Measurements from ENCODE around the gene C1QTNF3.

Gene C1QTNF3

GRCh38 chr5:34035756-34036155, 7.3 kb downstream of the C1QTNF3 start:
- no peaks in the 10 kb centered on the region for H3F3A ChIP-seq (ENCODE audit: insufficient read depth)
- H3K36me3 ChIP-seq (ENCODE audit: low read length), result no peaks in the 10 kb centered on the region
- H2AFZ ChIP-seq (ENCODE audit: low read depth, low read length, severe bottlenecking), result no peak overlapping the region
- H3K4me2 ChIP-seq (ENCODE audit: low read depth, low read length, poor library complexity, severe bottlenecking), result no peak overlapping the region
- H3K9me2 ChIP-seq (replicated peaks; ENCODE audit: insufficient read depth, low read length), result no peaks in the 10 kb centered on the region
- no peak overlapping the region for H3K4me3 ChIP-seq (ENCODE audit: insufficient read depth, low read length, poor library complexity, severe bottlenecking)
- H3K79me2 ChIP-seq (ENCODE audit: insufficient read depth, low read length), result no peaks in the 10 kb centered on the region
- no peak overlapping the region for H3K27ac ChIP-seq (ENCODE audit: low read depth, low read length)
- no peak overlapping the region for H3K9ac ChIP-seq (ENCODE audit: low read length)
- no peaks in the 10 kb centered on the region for H3K9me3 ChIP-seq (ENCODE audit: insufficient read depth, low read length)
- no peaks in the 10 kb centered on the region for H4K20me1 ChIP-seq (ENCODE audit: low read depth, low read length)
- H3K27me3 ChIP-seq (ENCODE audit: low read length), result no peaks in the 10 kb centered on the region
- TF ChIP-seq EZH2phosphoT487 (conservative IDR thresholded peaks at IDR 0.05; ENCODE audit: low read length), result no peak
- TF ChIP-seq, protein P1, sequence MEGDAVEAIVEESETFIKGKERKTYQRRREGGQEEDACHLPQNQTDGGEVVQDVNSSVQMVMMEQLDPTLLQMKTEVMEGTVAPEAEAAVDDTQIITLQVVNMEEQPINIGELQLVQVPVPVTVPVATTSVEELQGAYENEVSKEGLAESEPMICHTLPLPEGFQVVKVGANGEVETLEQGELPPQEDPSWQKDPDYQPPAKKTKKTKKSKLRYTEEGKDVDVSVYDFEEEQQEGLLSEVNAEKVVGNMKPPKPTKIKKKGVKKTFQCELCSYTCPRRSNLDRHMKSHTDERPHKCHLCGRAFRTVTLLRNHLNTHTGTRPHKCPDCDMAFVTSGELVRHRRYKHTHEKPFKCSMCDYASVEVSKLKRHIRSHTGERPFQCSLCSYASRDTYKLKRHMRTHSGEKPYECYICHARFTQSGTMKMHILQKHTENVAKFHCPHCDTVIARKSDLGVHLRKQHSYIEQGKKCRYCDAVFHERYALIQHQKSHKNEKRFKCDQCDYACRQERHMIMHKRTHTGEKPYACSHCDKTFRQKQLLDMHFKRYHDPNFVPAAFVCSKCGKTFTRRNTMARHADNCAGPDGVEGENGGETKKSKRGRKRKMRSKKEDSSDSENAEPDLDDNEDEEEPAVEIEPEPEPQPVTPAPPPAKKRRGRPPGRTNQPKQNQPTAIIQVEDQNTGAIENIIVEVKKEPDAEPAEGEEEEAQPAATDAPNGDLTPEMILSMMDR (IDR thresholded peaks at IDR 0.05; ENCODE audit: insufficient read depth, low read length, poor library complexity, severe bottlenecking), result no peak

GRCh38 chr5:34034534-34035327, 8.3 kb downstream of the C1QTNF3 start:
- Histone ChIP-seq H4K20me1 (ENCODE audit: low read depth, low read length) (no peaks in the 10 kb centered on the region), H3F3A (ENCODE audit: insufficient read depth) (no peaks in the 10 kb centered on the region), H3K4me2 (ENCODE audit: low read depth, low read length, poor library complexity, severe bottlenecking) (no peak overlapping the region), H3K9me3 (ENCODE audit: insufficient read depth, low read length) (no peaks in the 10 kb centered on the region), H3K4me3 (ENCODE audit: insufficient read depth, low read length, poor library complexity, severe bottlenecking) (no peak overlapping the region), H3K9me2 (replicated peaks; ENCODE audit: insufficient read depth, low read length) (no peaks in the 10 kb centered on the region), H3K27me3 (ENCODE audit: low read length) (no peaks in the 10 kb centered on the region), H3K27ac (ENCODE audit: low read depth, low read length) (no peak overlapping the region), H3K9ac (ENCODE audit: low read length) (no peak overlapping the region), H3K36me3 (ENCODE audit: low read length) (no peaks in the 10 kb centered on the region), H3K79me2 (ENCODE audit: insufficient read depth, low read length) (no peaks in the 10 kb centered on the region), H2AFZ (ENCODE audit: low read depth, low read length, severe bottlenecking) (no peak overlapping the region)
- TF ChIP-seq, protein P1 (IDR thresholded peaks at IDR 0.05; ENCODE audit: insufficient read depth, low read length, poor library complexity, severe bottlenecking), result no peak
- no peak for TF ChIP-seq EZH2phosphoT487 (conservative IDR thresholded peaks at IDR 0.05; ENCODE audit: low read length)

DNA sequence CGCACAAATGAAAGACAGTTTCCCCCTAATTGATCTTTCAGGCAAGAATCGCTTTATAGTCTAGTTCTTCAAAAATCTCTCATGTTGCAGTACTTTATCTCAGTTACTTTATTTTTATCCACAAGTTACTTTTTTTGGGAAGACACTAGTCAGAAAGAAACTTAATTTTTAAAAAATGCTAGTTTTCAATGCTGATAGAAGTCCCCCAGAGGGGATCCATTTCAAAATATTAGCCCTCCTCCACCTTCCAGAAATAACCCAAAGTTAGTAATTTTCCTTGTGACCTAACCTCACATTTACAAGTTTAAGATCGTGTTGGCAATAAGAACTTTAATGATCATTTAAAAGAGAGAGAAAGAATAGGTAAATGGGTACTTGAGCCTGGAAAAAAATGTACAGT, 11.0 kb downstream of the C1QTNF3 start:
- no peak overlapping the region for H2AFZ ChIP-seq (ENCODE audit: low read depth, low read length, severe bottlenecking)
- H4K20me1 ChIP-seq (ENCODE audit: low read depth, low read length), result no peaks in the 10 kb centered on the region
- H3K27ac ChIP-seq (ENCODE audit: low read depth, low read length), result no peak overlapping the region
- no peaks in the 10 kb centered on the region for H3K36me3 ChIP-seq (ENCODE audit: low read length)
- H3F3A ChIP-seq (ENCODE audit: insufficient read depth), result no peaks in the 10 kb centered on the region
- H3K4me3 ChIP-seq (ENCODE audit: insufficient read depth, low read length, poor library complexity, severe bottlenecking), result no peak overlapping the region
- no peak overlapping the region for H3K4me2 ChIP-seq (ENCODE audit: low read depth, low read length, poor library complexity, severe bottlenecking)
- H3K9ac ChIP-seq (ENCODE audit: low read length), result no peak overlapping the region
- no peaks in the 10 kb centered on the region for H3K79me2 ChIP-seq (ENCODE audit: insufficient read depth, low read length)
- H3K9me2 ChIP-seq (replicated peaks; ENCODE audit: insufficient read depth, low read length), result no peaks in the 10 kb centered on the region
- TF ChIP-seq, protein P1 (IDR thresholded peaks at IDR 0.05; ENCODE audit: insufficient read depth, low read length, poor library complexity, severe bottlenecking), result no peak
- TF ChIP-seq EZH2phosphoT487 (conservative IDR thresholded peaks at IDR 0.05; ENCODE audit: low read length), result no peak
- H3K27me3 ChIP-seq (ENCODE audit: low read length), result no peaks in the 10 kb centered on the region
- H3K9me3 ChIP-seq (ENCODE audit: insufficient read depth, low read length), result no peaks in the 10 kb centered on the region
